Measurements from ENCODE around the gene MYL5. TPM values are rescaled to one million over a fixed set of nuclear protein-coding genes. Genes with fewer than 3 reads are reported as not detected.
"Not testable (repeated sequence)": the region's sequence is repeated elsewhere in the genome, so short reads cannot be mapped to it uniquely, and the experiment has no call there.

MYL5 gene
- total and polyA plus RNA-seq, 2 donors (not counting 1 experiment from before 2014, with no cell fraction given): 9.6 to 14.4 TPM

DNA sequence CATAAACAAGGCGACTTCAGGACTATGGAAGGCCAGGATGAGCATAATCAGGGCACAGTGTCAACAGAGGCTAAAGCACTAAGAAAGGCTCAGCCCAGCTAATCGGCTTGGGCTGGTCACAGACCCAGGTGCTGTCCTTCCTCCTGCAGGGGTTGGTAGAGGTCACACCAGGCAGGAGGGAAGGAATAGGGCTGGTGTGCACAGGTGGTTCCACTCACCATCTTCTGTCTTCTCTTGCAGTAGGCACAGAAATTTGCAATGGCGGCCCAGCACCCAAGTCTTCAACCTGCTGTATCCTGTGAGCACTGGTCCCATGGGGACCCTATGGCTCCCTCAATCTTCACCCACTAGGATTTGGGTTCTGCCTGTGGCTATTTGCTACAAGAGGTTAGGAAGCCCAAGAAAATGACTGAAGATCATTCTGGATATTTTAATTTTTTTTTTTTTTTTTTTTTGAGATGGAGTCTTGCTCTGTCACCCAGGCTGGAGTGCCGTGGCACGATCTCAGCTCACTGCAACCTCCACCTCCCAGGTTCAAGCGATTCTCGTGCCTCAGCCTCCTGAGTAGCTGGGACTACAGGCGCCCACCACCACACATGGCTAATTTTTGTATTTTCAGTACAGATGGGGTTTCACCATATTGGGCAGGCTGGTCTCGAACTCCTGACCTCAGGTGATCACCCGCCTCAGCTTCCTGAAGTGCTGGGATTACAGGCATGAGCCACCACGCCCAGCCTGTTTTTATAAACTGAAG lies 4.4 kb upstream of the MYL5 start:
- H3K4me2 ChIP-seq (ENCODE audit: extremely low read depth, insufficient read depth, low read length); H3K9me3 ChIP-seq (ENCODE audit: control insufficient read depth, insufficient read depth, low read depth, low read length); H3K79me2 ChIP-seq (ENCODE audit: control insufficient read depth, insufficient read depth, low read length); H3K4me3 ChIP-seq (replicated peaks in 1 of 4; ENCODE audit: control extremely low read depth in 1 of 4, insufficient read depth in 1 of 4, low read depth in 3 of 4, low read length in 4 of 4); H3K27me3 ChIP-seq (ENCODE audit: control insufficient read depth, insufficient read depth, low read length); DNase-seq (ENCODE audit: low read depth in 2 of 2); H3K27ac ChIP-seq (ENCODE audit: insufficient read depth, low read length); H4K20me1 ChIP-seq (ENCODE audit: control insufficient read depth, extremely low read depth, insufficient read depth, low read length); H2AFZ ChIP-seq (ENCODE audit: low read length); H3K36me3 ChIP-seq (ENCODE audit: control insufficient read depth, insufficient read depth, low read length); H3K9ac ChIP-seq (ENCODE audit: insufficient read depth, low read length); H3K4me1 ChIP-seq (ENCODE audit: control insufficient read depth, extremely low read depth, insufficient read depth, low read length): not testable (repeated sequence)

DNA sequence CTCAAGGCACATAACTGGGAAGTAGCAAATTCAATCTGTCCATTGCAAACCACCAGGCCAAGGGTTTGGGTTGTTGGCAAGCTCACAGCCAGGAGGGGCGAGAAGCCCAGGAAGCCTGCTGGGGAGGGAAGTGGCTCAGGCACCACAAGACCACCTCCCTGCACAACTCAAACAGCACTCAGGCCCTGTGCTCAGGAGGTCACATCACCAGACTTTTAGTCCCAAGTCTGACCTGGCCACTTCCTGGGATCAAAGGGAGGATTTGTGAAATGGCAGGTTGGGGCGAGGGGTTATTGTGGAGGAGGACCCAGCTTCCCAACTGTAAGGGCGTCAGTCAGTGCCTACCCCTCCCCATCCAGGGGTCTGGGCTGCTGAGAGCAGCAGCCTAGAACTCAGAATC lies 2.6 kb upstream of the MYL5 start:
- Histone ChIP-seq H3K9me3 (ENCODE audit: control insufficient read depth, insufficient read depth, low read depth, low read length) (no peaks in the 10 kb centered on the region), H3K36me3 (ENCODE audit: control insufficient read depth, insufficient read depth, low read length) (peaks cover 9% of the 10 kb centered on the region), H2AFZ (ENCODE audit: low read length) (no peak overlapping the region), H3K27ac (ENCODE audit: insufficient read depth, low read length) (no peak overlapping the region), H3K79me2 (ENCODE audit: control insufficient read depth, insufficient read depth, low read length) (peaks cover 13% of the 10 kb centered on the region), H3K4me3 (replicated peaks in 1 of 4; ENCODE audit: control extremely low read depth in 1 of 4, insufficient read depth in 1 of 4, low read depth in 3 of 4, low read length in 4 of 4) (no peak overlapping the region), H3K4me1 (ENCODE audit: control insufficient read depth, extremely low read depth, insufficient read depth, low read length) (peaks cover 4% of the 10 kb centered on the region), H4K20me1 (ENCODE audit: control insufficient read depth, extremely low read depth, insufficient read depth, low read length) (no peaks in the 10 kb centered on the region), H3K27me3 (ENCODE audit: control insufficient read depth, insufficient read depth, low read length) (no peaks in the 10 kb centered on the region), H3K9ac (ENCODE audit: insufficient read depth, low read length) (no peak overlapping the region), H3K4me2 (ENCODE audit: extremely low read depth, insufficient read depth, low read length) (no peak overlapping the region)
- no peak for DNase-seq (ENCODE audit: low read depth in 2 of 2)
- TF ChIP-seq, protein P1, sequence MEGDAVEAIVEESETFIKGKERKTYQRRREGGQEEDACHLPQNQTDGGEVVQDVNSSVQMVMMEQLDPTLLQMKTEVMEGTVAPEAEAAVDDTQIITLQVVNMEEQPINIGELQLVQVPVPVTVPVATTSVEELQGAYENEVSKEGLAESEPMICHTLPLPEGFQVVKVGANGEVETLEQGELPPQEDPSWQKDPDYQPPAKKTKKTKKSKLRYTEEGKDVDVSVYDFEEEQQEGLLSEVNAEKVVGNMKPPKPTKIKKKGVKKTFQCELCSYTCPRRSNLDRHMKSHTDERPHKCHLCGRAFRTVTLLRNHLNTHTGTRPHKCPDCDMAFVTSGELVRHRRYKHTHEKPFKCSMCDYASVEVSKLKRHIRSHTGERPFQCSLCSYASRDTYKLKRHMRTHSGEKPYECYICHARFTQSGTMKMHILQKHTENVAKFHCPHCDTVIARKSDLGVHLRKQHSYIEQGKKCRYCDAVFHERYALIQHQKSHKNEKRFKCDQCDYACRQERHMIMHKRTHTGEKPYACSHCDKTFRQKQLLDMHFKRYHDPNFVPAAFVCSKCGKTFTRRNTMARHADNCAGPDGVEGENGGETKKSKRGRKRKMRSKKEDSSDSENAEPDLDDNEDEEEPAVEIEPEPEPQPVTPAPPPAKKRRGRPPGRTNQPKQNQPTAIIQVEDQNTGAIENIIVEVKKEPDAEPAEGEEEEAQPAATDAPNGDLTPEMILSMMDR (conservative IDR thresholded peaks at IDR 0.05 in 1 of 2, IDR thresholded peaks at IDR 0.05 in 1 of 2; ENCODE audit: low read depth in 1 of 2, low read length in 2 of 2): no peak
- no peak for TF ChIP-seq EZH2 (IDR thresholded peaks at IDR 0.05; ENCODE audit: low read length, missing control alignments)

DNA sequence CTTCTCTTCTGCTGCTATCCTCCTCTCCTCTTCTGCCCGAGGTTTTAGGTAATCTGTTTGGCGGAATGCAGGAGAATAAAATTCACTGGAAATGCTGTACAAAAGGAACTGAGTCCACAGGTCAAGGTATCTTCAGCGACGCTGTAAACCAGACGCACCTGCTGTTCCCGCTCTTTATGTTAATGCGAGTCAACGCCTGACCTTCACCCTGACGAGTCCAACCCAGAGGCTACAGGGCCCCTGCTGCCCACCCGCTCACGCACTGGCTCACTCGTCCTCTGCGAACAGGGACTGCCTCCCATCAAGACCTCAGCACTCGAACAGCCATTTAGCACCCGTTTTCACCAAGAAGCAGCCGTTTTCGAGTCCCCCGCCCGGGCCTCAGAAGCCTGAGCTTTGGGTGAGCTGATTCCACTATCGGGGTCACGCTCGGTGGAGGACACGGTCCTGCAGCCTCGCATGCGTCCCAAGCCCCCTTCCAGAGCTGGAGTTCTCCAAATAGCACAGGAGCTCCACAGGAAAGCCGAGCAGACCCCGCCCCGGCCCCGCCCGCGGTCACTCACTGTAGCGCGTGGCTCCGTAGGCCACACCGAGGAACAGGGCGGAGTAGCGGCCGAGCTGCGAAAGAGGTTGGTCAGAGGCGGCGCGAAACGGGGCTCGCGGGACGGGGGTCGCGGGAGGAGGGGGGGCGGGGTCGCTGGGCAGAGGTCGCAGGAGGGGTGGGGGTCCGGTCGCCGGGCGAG lies 822 bp upstream of the MYL5 start:
- Histone ChIP-seq H2AFZ (ENCODE audit: low read length) (peak overlapping the region; percentile 23), H3K4me1 (ENCODE audit: control insufficient read depth, extremely low read depth, insufficient read depth, low read length) (peaks cover 4% of the 10 kb centered on the region), H3K79me2 (ENCODE audit: control insufficient read depth, insufficient read depth, low read length) (peaks cover 13% of the 10 kb centered on the region), H3K9ac (ENCODE audit: insufficient read depth, low read length) (peak overlapping the region; percentile 74), H3K4me2 (ENCODE audit: extremely low read depth, insufficient read depth, low read length) (peak overlapping the region; percentile 99), H4K20me1 (ENCODE audit: control insufficient read depth, extremely low read depth, insufficient read depth, low read length) (no peaks in the 10 kb centered on the region), H3K36me3 (ENCODE audit: control insufficient read depth, insufficient read depth, low read length) (peaks cover 9% of the 10 kb centered on the region), H3K27me3 (ENCODE audit: control insufficient read depth, insufficient read depth, low read length) (no peaks in the 10 kb centered on the region), H3K4me3 (replicated peaks in 1 of 4; ENCODE audit: control extremely low read depth in 1 of 4, insufficient read depth in 1 of 4, low read depth in 3 of 4, low read length in 4 of 4) (peak overlapping the region; percentile 84 to 99 (median 94)), H3K27ac (ENCODE audit: insufficient read depth, low read length) (peak overlapping the region; percentile 44), H3K9me3 (ENCODE audit: control insufficient read depth, insufficient read depth, low read depth, low read length) (no peaks in the 10 kb centered on the region)
- no peak for DNase-seq (ENCODE audit: low read depth in 2 of 2)
- TF ChIP-seq EZH2 (IDR thresholded peaks at IDR 0.05; ENCODE audit: low read length, missing control alignments): no peak
- TF ChIP-seq, protein P1 (conservative IDR thresholded peaks at IDR 0.05 in 1 of 2, IDR thresholded peaks at IDR 0.05 in 1 of 2; ENCODE audit: low read depth in 1 of 2, low read length in 2 of 2): no peak
